Measurements from ENCODE around the gene ALDH1L1. TPM values are rescaled to one million over a fixed set of nuclear protein-coding genes. Genes with fewer than 3 reads are reported as not detected.

ALDH1L1 gene
- total RNA-seq, 1 experiment from 2014 or later: not detected

- Histone ChIP-seq H4K20me1 (ENCODE audit: insufficient read depth, low read depth, low read length) (no peaks in the 10 kb centered on the region), H3K79me2 (ENCODE audit: low read length) (no peaks in the 10 kb centered on the region), H3K9me3 (ENCODE audit: low read length) (no peaks in the 10 kb centered on the region), H2AFZ (ENCODE audit: low read length) (no peak overlapping the region), H3K36me3 (ENCODE audit: insufficient read depth, low read length) (no peaks in the 10 kb centered on the region), H3K9me2 (replicated peaks; ENCODE audit: insufficient read depth, low read length) (no peaks in the 10 kb centered on the region), H3K4me3 (ENCODE audit: low read length) (no peak overlapping the region), H3K27me3 (ENCODE audit: low read length) (no peaks in the 10 kb centered on the region), H3K9ac (ENCODE audit: low read length) (no peak overlapping the region), H3K4me1 (ENCODE audit: low read length) (no peaks in the 10 kb centered on the region), H3K4me2 (ENCODE audit: low read depth, low read length, poor library complexity, severe bottlenecking) (no peak overlapping the region), H3K27ac (ENCODE audit: low read length) (no peak overlapping the region)
- no peak for DNase-seq
Observed at GRCh38 chr3:126200534-126200933, 20.1 kb upstream of the ALDH1L1 start.

- Histone ChIP-seq H3K4me2 (ENCODE audit: low read depth, low read length, poor library complexity, severe bottlenecking) (no peak overlapping the region), H3K27ac (ENCODE audit: low read length) (no peak overlapping the region), H3K79me2 (ENCODE audit: low read length) (no peaks in the 10 kb centered on the region), H2AFZ (ENCODE audit: low read length) (no peak overlapping the region), H3K9ac (ENCODE audit: low read length) (no peak overlapping the region), H3K27me3 (ENCODE audit: low read length) (no peaks in the 10 kb centered on the region), H3K9me3 (ENCODE audit: low read length) (peaks cover 4% of the 10 kb centered on the region; the same call in 1 of the 2 replicates), H3K4me1 (ENCODE audit: low read length) (no peaks in the 10 kb centered on the region), H3K4me3 (ENCODE audit: low read length) (no peak overlapping the region), H4K20me1 (ENCODE audit: insufficient read depth, low read depth, low read length) (no peaks in the 10 kb centered on the region), H3K36me3 (ENCODE audit: insufficient read depth, low read length) (no peaks in the 10 kb centered on the region), H3K9me2 (replicated peaks; ENCODE audit: insufficient read depth, low read length) (no peaks in the 10 kb centered on the region)
- no peak for DNase-seq
Observed at GRCh38 chr3:126199256-126199655, 18.9 kb upstream of the ALDH1L1 start.

- Histone ChIP-seq H4K20me1 (ENCODE audit: insufficient read depth, low read depth, low read length) (no peaks in the 10 kb centered on the region), H3K9me3 (ENCODE audit: low read length) (peaks cover 6% of the 10 kb centered on the region; the same call in 1 of the 2 replicates), H3K4me3 (ENCODE audit: low read length) (no peak overlapping the region), H3K79me2 (ENCODE audit: low read length) (no peaks in the 10 kb centered on the region), H2AFZ (ENCODE audit: low read length) (peak overlapping the region; percentile 30; the same call in 1 of the 2 replicates), H3K36me3 (ENCODE audit: insufficient read depth, low read length) (no peaks in the 10 kb centered on the region), H3K9me2 (replicated peaks; ENCODE audit: insufficient read depth, low read length) (no peaks in the 10 kb centered on the region), H3K27me3 (ENCODE audit: low read length) (no peaks in the 10 kb centered on the region), H3K4me2 (ENCODE audit: low read depth, low read length, poor library complexity, severe bottlenecking) (no peak overlapping the region), H3K9ac (ENCODE audit: low read length) (no peak overlapping the region), H3K27ac (ENCODE audit: low read length) (no peak overlapping the region), H3K4me1 (ENCODE audit: low read length) (no peaks in the 10 kb centered on the region)
- peak; percentile 86 for DNase-seq
Observed at GRCh38 chr3:126197854-126198584, 17.6 kb upstream of the ALDH1L1 start.

GRCh38 chr3:126197343-126197742, 17.0 kb upstream of the ALDH1L1 start:
- peaks cover 6% of the 10 kb centered on the region; the same call in 1 of the 2 replicates for H3K9me3 ChIP-seq (ENCODE audit: low read length)
- H2AFZ ChIP-seq (ENCODE audit: low read length): no peak overlapping the region

GRCh38 chr3:126194713-126195305, 14.4 kb upstream of the ALDH1L1 start:
- Histone ChIP-seq H3K9me3 (ENCODE audit: low read length) (peaks cover 6% of the 10 kb centered on the region; the same call in 1 of the 2 replicates), H3K9ac (ENCODE audit: low read length) (no peak overlapping the region), H3K9me2 (replicated peaks; ENCODE audit: insufficient read depth, low read length) (no peaks in the 10 kb centered on the region), H2AFZ (ENCODE audit: low read length) (no peak overlapping the region), H3K27ac (ENCODE audit: low read length) (no peak overlapping the region), H3K36me3 (ENCODE audit: insufficient read depth, low read length) (no peaks in the 10 kb centered on the region), H3K4me1 (ENCODE audit: low read length) (no peaks in the 10 kb centered on the region), H3K4me3 (ENCODE audit: low read length) (no peak overlapping the region), H3K79me2 (ENCODE audit: low read length) (no peaks in the 10 kb centered on the region), H3K4me2 (ENCODE audit: low read depth, low read length, poor library complexity, severe bottlenecking) (no peak overlapping the region), H3K27me3 (ENCODE audit: low read length) (no peaks in the 10 kb centered on the region), H4K20me1 (ENCODE audit: insufficient read depth, low read depth, low read length) (no peaks in the 10 kb centered on the region)
- DNase-seq: no peak

More at GRCh38 chr3:126197343-126197742, 17.0 kb upstream of the ALDH1L1 start:
- Histone ChIP-seq H3K9ac (ENCODE audit: low read length) (no peak overlapping the region), H3K27me3 (ENCODE audit: low read length) (no peaks in the 10 kb centered on the region), H3K79me2 (ENCODE audit: low read length) (no peaks in the 10 kb centered on the region), H3K27ac (ENCODE audit: low read length) (no peak overlapping the region), H3K36me3 (ENCODE audit: insufficient read depth, low read length) (no peaks in the 10 kb centered on the region), H3K4me1 (ENCODE audit: low read length) (no peaks in the 10 kb centered on the region), H3K4me2 (ENCODE audit: low read depth, low read length, poor library complexity, severe bottlenecking) (no peak overlapping the region), H4K20me1 (ENCODE audit: insufficient read depth, low read depth, low read length) (no peaks in the 10 kb centered on the region), H3K4me3 (ENCODE audit: low read length) (no peak overlapping the region), H3K9me2 (replicated peaks; ENCODE audit: insufficient read depth, low read length) (no peaks in the 10 kb centered on the region)
- DNase-seq: no peak

GRCh38 chr3:126191246-126191645, 10.9 kb upstream of the ALDH1L1 start:
- no peak overlapping the region for H3K4me3 ChIP-seq (ENCODE audit: low read length)
- no peak overlapping the region for H3K27ac ChIP-seq (ENCODE audit: low read length)
- no peak for DNase-seq
- H3K9me2 ChIP-seq (replicated peaks; ENCODE audit: insufficient read depth, low read length): no peaks in the 10 kb centered on the region
- no peak overlapping the region for H3K9ac ChIP-seq (ENCODE audit: low read length)
- peaks cover 6% of the 10 kb centered on the region; the same call in 1 of the 2 replicates for H3K9me3 ChIP-seq (ENCODE audit: low read length)
- no peaks in the 10 kb centered on the region for H3K79me2 ChIP-seq (ENCODE audit: low read length)
- no peaks in the 10 kb centered on the region for H3K36me3 ChIP-seq (ENCODE audit: insufficient read depth, low read length)
- H3K27me3 ChIP-seq (ENCODE audit: low read length): no peaks in the 10 kb centered on the region
- H3K4me2 ChIP-seq (ENCODE audit: low read depth, low read length, poor library complexity, severe bottlenecking): no peak overlapping the region
- no peaks in the 10 kb centered on the region for H3K4me1 ChIP-seq (ENCODE audit: low read length)
- H2AFZ ChIP-seq (ENCODE audit: low read length): no peak overlapping the region
- H4K20me1 ChIP-seq (ENCODE audit: insufficient read depth, low read depth, low read length): no peaks in the 10 kb centered on the region

- no peaks in the 10 kb centered on the region for H4K20me1 ChIP-seq (ENCODE audit: insufficient read depth, low read depth, low read length)
- no peak overlapping the region for H3K4me3 ChIP-seq (ENCODE audit: low read length)
- H2AFZ ChIP-seq (ENCODE audit: low read length): no peak overlapping the region
- H3K9me2 ChIP-seq (replicated peaks; ENCODE audit: insufficient read depth, low read length): no peaks in the 10 kb centered on the region
- no peaks in the 10 kb centered on the region for H3K9me3 ChIP-seq (ENCODE audit: low read length)
- H3K36me3 ChIP-seq (ENCODE audit: insufficient read depth, low read length): no peaks in the 10 kb centered on the region
- H3K27me3 ChIP-seq (ENCODE audit: low read length): no peaks in the 10 kb centered on the region
- no peak overlapping the region for H3K4me2 ChIP-seq (ENCODE audit: low read depth, low read length, poor library complexity, severe bottlenecking)
- no peak overlapping the region for H3K9ac ChIP-seq (ENCODE audit: low read length)
- H3K4me1 ChIP-seq (ENCODE audit: low read length): no peaks in the 10 kb centered on the region
- no peak overlapping the region for H3K27ac ChIP-seq (ENCODE audit: low read length)
- H3K79me2 ChIP-seq (ENCODE audit: low read length): no peaks in the 10 kb centered on the region
- no peak for DNase-seq
Observed at GRCh38 chr3:126187920-126188319, 7.5 kb upstream of the ALDH1L1 start.

- no peak overlapping the region for H3K4me3 ChIP-seq (ENCODE audit: low read length)
- H3K9me3 ChIP-seq (ENCODE audit: low read length): no peaks in the 10 kb centered on the region
- H3K27me3 ChIP-seq (ENCODE audit: low read length): no peaks in the 10 kb centered on the region
Observed at GRCh38 chr3:126186749-126187148, 6.4 kb upstream of the ALDH1L1 start.

More at GRCh38 chr3:126186749-126187148, 6.4 kb upstream of the ALDH1L1 start:
- H2AFZ ChIP-seq (ENCODE audit: low read length): no peak overlapping the region
- no peaks in the 10 kb centered on the region for H3K4me1 ChIP-seq (ENCODE audit: low read length)
- H3K9me2 ChIP-seq (replicated peaks; ENCODE audit: insufficient read depth, low read length): no peaks in the 10 kb centered on the region
- no peak overlapping the region for H3K9ac ChIP-seq (ENCODE audit: low read length)
- no peaks in the 10 kb centered on the region for H3K36me3 ChIP-seq (ENCODE audit: insufficient read depth, low read length)
- H3K79me2 ChIP-seq (ENCODE audit: low read length): no peaks in the 10 kb centered on the region
- no peaks in the 10 kb centered on the region for H4K20me1 ChIP-seq (ENCODE audit: insufficient read depth, low read depth, low read length)
- no peak overlapping the region for H3K27ac ChIP-seq (ENCODE audit: low read length)
- DNase-seq: no peak
- H3K4me2 ChIP-seq (ENCODE audit: low read depth, low read length, poor library complexity, severe bottlenecking): no peak overlapping the region
